K562 (cell line): ENCODE results near the gene PRKAR1B. TPM values are rescaled to one million over a fixed set of nuclear protein-coding genes. Genes with fewer than 3 reads are reported as not detected.
A peak's percentile ranks its signal among the peaks of the same experiment; 100 is the strongest.

Source experiments
- BCLAF1 ChIP-seq, 2 experiments: fragments of 450-650 bp in 1 of 2; IDR thresholded peaks; 2 replicates each; pipeline ENCODE4 v1.6.1; 2011 to 2017; ENCODE audit warnings: low read depth in 2 of 2, antibody characterized with exemption in 1 of 2, borderline replicate concordance in 1 of 2, low read length in 1 of 2, mild to moderate bottlenecking in 1 of 2, mixed read lengths in 1 of 2; ENCODE audit not compliant: control insufficient read depth in 1 of 2
- HDGF ChIP-seq: fragments of 450-650 bp; IDR thresholded peaks from 2 replicates; pipeline ENCODE4 v1.6.1; 2016
- LARP7 ChIP-seq: fragments of 450-650 bp; IDR thresholded peaks from 2 replicates; pipeline ENCODE4 v1.6.1; 2016
- LCOR ChIP-seq: sonication (generic); formaldehyde crosslinking; IDR thresholded peaks from 2 replicates; pipeline ENCODE4 v1.8.0; 2022; ENCODE audit warnings: mild to moderate bottlenecking, missing genetic modification reagents
- NCOR1 ChIP-seq: fragments of 450-650 bp; IDR thresholded peaks from 2 replicates; pipeline ENCODE4 v1.6.1; 2016; ENCODE audit warnings: mild to moderate bottlenecking, moderate library complexity
- PHTF2 ChIP-seq: fragments of 250-450 bp; sonication (Bioruptor Pico); IDR thresholded peaks from 2 replicates; pipeline ENCODE4 v1.5.0; 2021; ENCODE audit warnings: mild to moderate bottlenecking
- PREB ChIP-seq: sonication (generic); formaldehyde crosslinking; IDR thresholded peaks from 2 replicates; pipeline ENCODE4 v1.8.1; 2023; ENCODE audit warnings: mild to moderate bottlenecking, missing genetic modification reagents
- PTRF ChIP-seq: fragments of 450-650 bp; IDR thresholded peaks from 2 replicates; pipeline ENCODE4 v1.6.1; 2016; ENCODE audit warnings: mild to moderate bottlenecking, missing genetic modification characterization, missing compliant biosample characterization
- RUNX1 ChIP-seq: sonication (generic); IDR thresholded peaks from 2 replicates; pipeline ENCODE4 v1.6.1; 2016; ENCODE audit warnings: antibody characterized with exemption, low read depth
- SMAD4 ChIP-seq: fragments of 250-450 bp; sonication (Bioruptor Pico); conservative IDR thresholded peaks from 2 replicates; pipeline ENCODE4 v1.8.0; 2021; ENCODE audit warnings: inconsistent platforms, mild to moderate bottlenecking, moderate library complexity
- SRSF9 ChIP-seq: fragments of 200-400 bp; formaldehyde crosslinking; IDR thresholded peaks from 2 replicates; pipeline ENCODE4 v1.6.1; 2017; ENCODE audit warnings: low read depth, low read length, borderline replicate concordance
- TAF15 ChIP-seq: fragments of 200-400 bp; formaldehyde crosslinking; IDR thresholded peaks from 2 replicates; pipeline ENCODE4 v1.6.1; 2017; ENCODE audit warnings: mild to moderate bottlenecking, low read depth, low read length, moderate library complexity
- TCF7 ChIP-seq: sonication (generic); IDR thresholded peaks from 2 replicates; pipeline ENCODE4 v1.6.1; 2016; ENCODE audit warnings: antibody characterized with exemption, borderline replicate concordance
- TSC22D4 ChIP-seq: fragments of 450-650 bp; IDR thresholded peaks from 2 replicates; pipeline ENCODE4 v1.6.1; 2016; ENCODE audit warnings: missing genetic modification characterization, missing biosample characterization, control low read depth
- ZBTB7A ChIP-seq: IDR thresholded peaks from 2 replicates; pipeline ENCODE4 v1.6.1; 2011; ENCODE audit warnings: low read depth, mild to moderate bottlenecking, low read length, moderate library complexity, borderline replicate concordance; ENCODE audit not compliant: control insufficient read depth
- ZEB2 ChIP-seq: fragments of 450-650 bp; IDR thresholded peaks from 2 replicates; pipeline ENCODE4 v1.6.1; 2016
- ZKSCAN1 ChIP-seq: fragments of 150-350 bp; IDR thresholded peaks from 2 replicates; pipeline ENCODE4 v1.6.1; 2016; ENCODE audit warnings: low read depth, low read length
- ZKSCAN3 ChIP-seq: fragments of 250-450 bp; sonication (Bioruptor Pico); IDR thresholded peaks from 2 replicates; pipeline ENCODE4 v1.4.0; 2020
- ZNF12 ChIP-seq: sonication (generic); formaldehyde crosslinking; IDR thresholded peaks from 2 replicates; pipeline ENCODE4 v1.4.0; 2020; ENCODE audit warnings: mild to moderate bottlenecking, missing genetic modification reagents
- ZNF146 ChIP-seq: IDR thresholded peaks from one replicate; pipeline ENCODE4 v1.6.1; 2018; ENCODE audit warnings: missing compliant biosample characterization; ENCODE audit not compliant: unreplicated experiment
- ZNF592 ChIP-seq: fragments of 450-650 bp; IDR thresholded peaks from 2 replicates; pipeline ENCODE4 v1.6.1; 2017; ENCODE audit warnings: antibody characterized with exemption, mild to moderate bottlenecking
- ZNF696 ChIP-seq: fragments of 250-450 bp; sonication (Bioruptor Pico); conservative IDR thresholded peaks from 2 replicates; pipeline ENCODE4 v1.4.0; 2020; ENCODE audit warnings: mild to moderate bottlenecking, moderate library complexity
- polyA plus RNA-seq, 8 experiments: library from polyadenylated mRNA; depleted of rRNA in 4 of 8; stranded (reverse) in 5 of 8; unstranded in 3 of 8; fragments of >200 nt; fragmentation: Nextera tagmentation in 2 of 8; fragmentation: Illumina TruSeq in 1 of 8; extraction: Ambion mirVana in 2 of 8; extraction: Trizol in 1 of 8; gene quantifications; 2 replicates each; pipeline versions ENCODE4 v1.2.1 to v1.2.3, GENCODE V29; 2011 to 2014; ENCODE audit warnings: inconsistent platforms in 1 of 8, missing spikeins in 1 of 8
- total RNA-seq, 7 experiments: library from RNA; depleted of rRNA in 6 of 7; stranded (reverse); fragments of >200 nt in 6 of 7; fragmentation: Illumina TruSeq in 2 of 7; extraction: Trizol in 2 of 7; gene quantifications; 2 replicates each; pipeline versions ENCODE4 v1.2.1 to v1.2.3, GENCODE V29; 2011 to 2021; ENCODE audit warnings: low replicate concordance in 1 of 7

The PRKAR1B gene
- total and polyA plus RNA-seq, 9 of the 15 experiments (the other 6 are each of a cell fraction or from before 2014, with no cell fraction given) = 0.99 to 30.5 (median 12.7) TPM

DNA sequence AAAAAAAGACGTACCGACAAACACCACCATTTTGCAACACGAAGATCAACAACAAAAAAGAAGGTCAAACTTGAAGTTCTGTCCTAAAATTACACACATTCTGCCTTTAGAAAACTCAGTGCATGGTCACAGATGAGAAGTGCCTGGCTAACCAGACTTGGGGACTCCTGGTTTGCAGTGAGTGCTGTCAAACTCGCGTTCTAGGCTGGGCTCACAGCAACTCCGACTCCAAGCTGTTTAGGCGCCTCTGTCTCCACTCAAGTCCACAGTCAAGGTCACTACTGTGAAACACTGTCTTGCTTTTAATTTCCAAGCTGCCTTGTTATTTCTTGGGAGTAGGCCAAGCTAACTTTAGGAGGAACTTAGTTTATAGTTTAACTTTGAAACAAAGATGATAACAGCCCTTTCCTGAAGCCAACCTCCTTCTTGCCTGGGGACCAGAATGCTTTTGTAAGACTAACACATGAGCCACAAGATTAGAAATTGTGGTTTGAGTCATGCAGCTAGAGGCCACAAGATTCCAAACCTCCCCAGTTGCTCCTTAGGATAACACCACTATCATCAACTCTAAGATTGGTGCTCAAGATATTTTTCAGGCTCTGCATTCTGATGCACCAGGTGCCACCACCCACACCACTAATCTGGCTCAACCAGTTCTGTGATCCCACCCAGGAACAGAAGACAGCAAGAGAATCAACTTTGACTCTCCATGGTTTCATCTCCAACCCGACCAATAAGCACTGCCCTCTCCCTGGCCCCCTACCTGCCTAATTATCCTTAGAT, 1.7 kb downstream of the PRKAR1B start (continued):
- no peak for TF ChIP-seq BCLAF1 (IDR thresholded peaks at IDR 0.05; ENCODE audit: borderline replicate concordance in 1 of 2, control insufficient read depth in 1 of 2, low read depth in 2 of 2, low read length in 1 of 2)
- TF ChIP-seq ZNF696 = no peak
- no peak for TF ChIP-seq ZKSCAN3 (CRISPR knock-in tag)
- TF ChIP-seq LCOR (CRISPR knock-in tag) = peak; percentile 70; the same call in 1 of the 2 replicates
- no peak for TF ChIP-seq ZNF12 (CRISPR knock-in tag)
- TF ChIP-seq ZKSCAN1 = 0 out of 2 replicates have a peak, but pooled peaks have one; percentile 41
- no peak for TF ChIP-seq ZBTB7A
- TF ChIP-seq TCF7 = no peak
- no peak for TF ChIP-seq ZNF592
- no peak for TF ChIP-seq TSC22D4 (tag)
- no peak for TF ChIP-seq PHTF2 (CRISPR knock-in tag)
- peak; percentile 55 for TF ChIP-seq SMAD4 (CRISPR knock-in tag)
- no peak for TF ChIP-seq SRSF9
- peak; percentile 87; the same call in 1 of the 2 replicates for TF ChIP-seq RUNX1
- no peak for TF ChIP-seq HDGF
- TF ChIP-seq LARP7 = no peak
- TF ChIP-seq ZNF146 (CRISPR knock-in tag) = no peak
- TF ChIP-seq NCOR1 = peak; percentile 95
- 0 out of 2 replicates have a peak, but pooled peaks have one; percentile 60 for TF ChIP-seq PREB (CRISPR knock-in tag)
- TF ChIP-seq PTRF = no peak
- TF ChIP-seq TAF15 = no peak
- peak; percentile 72; the same call in 1 of the 2 replicates for TF ChIP-seq ZEB2
